Measurements from ENCODE around the gene SYNDIG1. TPM values are rescaled to one million over a fixed set of nuclear protein-coding genes. Genes with fewer than 3 reads are reported as not detected.

The SYNDIG1 gene
- polyA plus RNA-seq, 1 experiment: not detected

DNA sequence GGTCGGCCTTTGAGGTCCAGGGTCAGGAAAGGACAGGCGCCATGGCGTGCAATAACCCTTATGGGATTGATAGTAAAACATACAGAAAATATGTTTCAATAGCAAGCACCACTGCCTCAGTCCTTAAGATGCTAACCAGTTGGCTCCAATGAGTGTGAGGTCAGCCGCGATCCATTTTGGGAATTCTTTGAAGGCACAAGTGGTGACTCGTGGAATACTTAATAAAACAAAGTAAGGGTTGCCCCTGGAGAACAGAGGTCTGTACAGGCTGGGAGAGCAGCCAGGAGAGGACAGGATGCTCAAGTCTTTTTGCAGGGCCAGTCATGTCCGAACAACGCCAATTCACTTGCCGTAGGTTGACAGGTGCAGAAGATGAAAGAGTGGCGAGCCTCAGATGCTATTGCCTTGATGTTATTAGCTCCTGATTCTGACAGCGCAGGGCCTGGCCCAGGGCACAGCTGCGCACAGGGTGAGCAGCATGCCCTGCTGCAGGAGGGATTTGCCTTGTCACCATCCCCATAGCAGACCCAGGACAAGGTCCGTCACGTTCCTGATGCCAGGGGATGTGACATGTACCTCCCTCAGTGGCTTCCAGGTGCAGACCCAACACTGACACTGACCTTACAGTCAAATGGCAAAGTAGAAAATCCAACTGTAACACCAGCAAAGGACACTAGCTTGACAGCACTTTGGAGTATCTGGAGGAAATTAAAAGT lies 21.8 kb downstream of the SYNDIG1 start:
- ChIA-PET POLR2A (no interaction called here), CTCF (no interaction called here)
- no peak for DNase-seq (ENCODE audit: low read depth, low spot score)
- TF ChIP-seq, protein P1, sequence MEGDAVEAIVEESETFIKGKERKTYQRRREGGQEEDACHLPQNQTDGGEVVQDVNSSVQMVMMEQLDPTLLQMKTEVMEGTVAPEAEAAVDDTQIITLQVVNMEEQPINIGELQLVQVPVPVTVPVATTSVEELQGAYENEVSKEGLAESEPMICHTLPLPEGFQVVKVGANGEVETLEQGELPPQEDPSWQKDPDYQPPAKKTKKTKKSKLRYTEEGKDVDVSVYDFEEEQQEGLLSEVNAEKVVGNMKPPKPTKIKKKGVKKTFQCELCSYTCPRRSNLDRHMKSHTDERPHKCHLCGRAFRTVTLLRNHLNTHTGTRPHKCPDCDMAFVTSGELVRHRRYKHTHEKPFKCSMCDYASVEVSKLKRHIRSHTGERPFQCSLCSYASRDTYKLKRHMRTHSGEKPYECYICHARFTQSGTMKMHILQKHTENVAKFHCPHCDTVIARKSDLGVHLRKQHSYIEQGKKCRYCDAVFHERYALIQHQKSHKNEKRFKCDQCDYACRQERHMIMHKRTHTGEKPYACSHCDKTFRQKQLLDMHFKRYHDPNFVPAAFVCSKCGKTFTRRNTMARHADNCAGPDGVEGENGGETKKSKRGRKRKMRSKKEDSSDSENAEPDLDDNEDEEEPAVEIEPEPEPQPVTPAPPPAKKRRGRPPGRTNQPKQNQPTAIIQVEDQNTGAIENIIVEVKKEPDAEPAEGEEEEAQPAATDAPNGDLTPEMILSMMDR (IDR thresholded peaks at IDR 0.05; ENCODE audit: low read depth, low read length): no peak
- H3K4me3 ChIP-seq (ENCODE audit: low read depth, low read length): no peak overlapping the region
- no peaks in the 10 kb centered on the region for H3K27me3 ChIP-seq (ENCODE audit: control insufficient read depth, insufficient read depth, low read length)
- H3K9me3 ChIP-seq (ENCODE audit: control insufficient read depth, insufficient read depth, low read length): no peaks in the 10 kb centered on the region; the same call in 1 of the 2 replicates
- no peak overlapping the region for H3K27ac ChIP-seq (ENCODE audit: low read depth, low read length)

DNA sequence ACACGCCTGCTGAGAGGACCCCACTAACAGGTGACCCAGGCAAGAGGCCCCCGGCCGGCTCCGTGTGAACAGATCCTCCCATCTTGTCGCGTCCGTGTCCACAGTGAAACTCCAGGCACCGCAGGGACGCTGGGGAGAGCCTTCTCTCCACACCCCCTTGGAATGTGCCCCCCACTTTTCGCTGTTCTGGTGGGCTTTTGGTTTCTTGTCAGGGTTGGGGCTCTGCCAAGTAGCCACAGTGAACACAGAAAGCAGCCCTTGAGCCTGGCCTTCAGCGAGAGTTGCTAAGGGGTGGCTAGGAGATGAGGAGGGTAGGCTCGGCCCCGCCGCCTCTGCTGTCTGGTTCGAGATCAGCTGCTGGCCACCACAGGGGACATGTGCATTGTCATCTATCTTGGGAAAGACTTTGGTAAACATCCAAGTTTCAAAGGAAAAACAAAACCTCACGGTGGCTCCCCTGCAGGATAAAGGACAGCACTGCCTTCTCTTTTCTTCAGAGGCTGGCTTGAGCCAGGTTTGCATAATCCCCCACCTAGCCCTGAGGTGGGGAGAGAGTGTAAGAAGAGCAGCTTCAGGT lies 22.7 kb downstream of the SYNDIG1 start:
- CTCF ChIA-PET: no interaction called here
- Histone ChIP-seq H3K4me3 (ENCODE audit: low read depth, low read length) (no peak overlapping the region), H3K27me3 (ENCODE audit: control insufficient read depth, insufficient read depth, low read length) (no peaks in the 10 kb centered on the region), H3K27ac (ENCODE audit: low read depth, low read length) (no peak overlapping the region), H3K9me3 (ENCODE audit: control insufficient read depth, insufficient read depth, low read length) (no peaks in the 10 kb centered on the region; the same call in 1 of the 2 replicates)
- TF ChIP-seq, protein P1 (IDR thresholded peaks at IDR 0.05; ENCODE audit: low read depth, low read length): no peak
- DNase-seq (ENCODE audit: low read depth, low spot score): no peak
- POLR2A ChIA-PET: no interaction called here

DNA sequence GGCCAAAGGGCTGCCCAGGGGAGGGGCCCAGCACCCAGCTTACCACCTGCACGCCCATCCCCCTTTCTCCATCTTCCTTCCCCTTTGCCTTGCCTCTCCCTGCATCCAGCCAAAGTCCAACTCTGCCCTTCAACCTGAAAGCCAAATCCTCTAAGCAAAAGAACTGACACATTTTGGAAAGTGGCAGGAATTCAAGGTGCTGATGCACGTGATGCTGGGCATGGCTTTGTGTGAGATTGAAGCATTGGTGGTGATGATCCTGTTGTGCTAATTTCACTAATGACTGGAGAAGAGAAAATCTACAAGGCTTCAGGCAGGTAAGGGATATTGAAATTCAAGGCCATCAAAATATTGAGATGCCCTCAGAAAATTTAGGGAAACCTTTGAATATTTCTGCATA lies 23.3 kb downstream of the SYNDIG1 start:
- Histone ChIP-seq H3K27me3 (ENCODE audit: control insufficient read depth, insufficient read depth, low read length) (no peaks in the 10 kb centered on the region), H3K27ac (ENCODE audit: low read depth, low read length) (no peak overlapping the region), H3K4me3 (ENCODE audit: low read depth, low read length) (no peak overlapping the region), H3K9me3 (ENCODE audit: control insufficient read depth, insufficient read depth, low read length) (no peaks in the 10 kb centered on the region; the same call in 1 of the 2 replicates)
- no peak for DNase-seq (ENCODE audit: low read depth, low spot score)
- CTCF ChIA-PET: no interaction called here
- TF ChIP-seq, protein P1 (IDR thresholded peaks at IDR 0.05; ENCODE audit: low read depth, low read length): no peak
- POLR2A ChIA-PET: no interaction called here

DNA sequence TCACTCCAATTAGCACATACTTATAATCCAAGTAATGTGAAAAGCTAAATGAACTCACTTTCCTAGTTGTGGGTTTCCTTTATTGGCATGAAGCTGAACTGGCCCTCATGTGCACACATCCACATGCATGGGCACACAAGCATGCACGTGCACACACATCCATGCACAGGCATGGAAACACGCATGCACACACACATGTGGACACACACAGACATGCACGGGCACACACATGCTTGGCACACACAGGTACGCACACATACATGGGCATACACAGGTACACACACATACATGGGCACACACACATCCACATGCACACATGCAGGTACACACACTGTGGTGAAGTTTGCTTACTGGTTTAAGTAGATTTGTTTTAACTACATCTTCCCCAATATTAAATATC lies 23.8 kb downstream of the SYNDIG1 start:
- Histone ChIP-seq H3K27me3 (ENCODE audit: control insufficient read depth, insufficient read depth, low read length) (no peaks in the 10 kb centered on the region), H3K27ac (ENCODE audit: low read depth, low read length) (no peak overlapping the region), H3K9me3 (ENCODE audit: control insufficient read depth, insufficient read depth, low read length) (no peaks in the 10 kb centered on the region; the same call in 1 of the 2 replicates), H3K4me3 (ENCODE audit: low read depth, low read length) (no peak overlapping the region)
- TF ChIP-seq, protein P1 (IDR thresholded peaks at IDR 0.05; ENCODE audit: low read depth, low read length): no peak
- POLR2A ChIA-PET: no interaction called here
- CTCF ChIA-PET: no interaction called here
- DNase-seq (ENCODE audit: low read depth, low spot score): no peak

DNA sequence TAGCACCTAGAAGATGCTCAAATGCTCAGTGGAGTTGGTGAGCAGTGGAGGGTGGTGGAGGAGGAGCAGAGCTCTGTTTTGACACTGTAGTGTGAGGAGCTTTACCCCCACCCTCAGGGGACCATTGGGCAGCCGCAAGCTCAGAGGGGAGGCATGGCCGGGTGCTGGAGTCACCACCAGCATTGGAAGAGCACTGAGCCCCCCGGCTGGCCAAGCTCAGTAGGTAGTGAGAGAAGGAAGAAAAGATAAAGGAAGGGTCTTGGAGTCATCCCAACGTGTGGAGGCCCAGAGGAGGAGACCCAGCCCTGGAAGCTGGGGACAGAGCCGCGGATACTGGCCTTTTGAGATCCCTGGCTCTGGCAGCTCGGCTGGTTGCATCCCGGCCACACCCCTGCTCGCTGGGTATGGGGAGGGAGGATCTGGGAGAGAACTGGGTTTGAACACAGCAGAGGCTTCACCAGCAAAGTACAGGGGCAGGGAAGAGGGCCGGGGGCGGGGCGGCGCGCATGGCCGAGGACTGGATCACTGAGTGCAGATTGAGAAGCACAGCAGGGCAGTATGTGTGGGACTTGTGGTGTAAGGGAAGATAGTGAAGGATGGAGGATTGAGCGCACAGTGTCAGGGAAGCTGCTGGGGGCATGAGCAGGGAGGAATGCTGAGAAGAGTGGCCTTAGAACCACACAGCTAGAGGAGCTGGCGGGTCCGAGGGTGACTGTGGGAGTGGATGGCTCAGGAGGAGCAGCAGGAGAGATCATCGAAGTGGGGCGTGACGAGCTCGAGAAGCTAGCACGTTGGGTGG lies 24.4 kb downstream of the SYNDIG1 start:
- TF ChIP-seq, protein P1 (IDR thresholded peaks at IDR 0.05; ENCODE audit: low read depth, low read length): no peak
- Histone ChIP-seq H3K27me3 (ENCODE audit: control insufficient read depth, insufficient read depth, low read length) (no peaks in the 10 kb centered on the region), H3K4me3 (ENCODE audit: low read depth, low read length) (no peak overlapping the region), H3K27ac (ENCODE audit: low read depth, low read length) (no peak overlapping the region), H3K9me3 (ENCODE audit: control insufficient read depth, insufficient read depth, low read length) (no peaks in the 10 kb centered on the region; the same call in 1 of the 2 replicates)
- no peak for DNase-seq (ENCODE audit: low read depth, low spot score)
- POLR2A ChIA-PET: no interaction called here
- CTCF ChIA-PET: no interaction called here

All from AG04450 (cell line).